KMS-11 (cell line): ENCODE results near the gene KCNK1.

Experiments
- H2AFZ ChIP-seq: fragments of 200-600 bp; sonication (generic); 2 replicates; pipeline ENCODE4 v1.6.1; 2016; ENCODE audit warnings: antibody characterized with exemption, mixed run types, low read depth
- H3K27ac ChIP-seq: fragments of 200-600 bp; sonication (generic); 2 replicates; pipeline ENCODE4 v1.6.1; 2016; ENCODE audit warnings: mild to moderate bottlenecking, mixed run types
- H3K27me3 ChIP-seq: fragments of 200-600 bp; sonication (generic); 2 replicates; pipeline ENCODE4 v1.6.1; 2017; ENCODE audit warnings: mild to moderate bottlenecking, low read depth, mixed run types, moderate library complexity; ENCODE audit not compliant: insufficient read depth
- H3K36me3 ChIP-seq: fragments of 200-600 bp; sonication (generic); 2 replicates; pipeline ENCODE4 v1.6.1; 2017; ENCODE audit warnings: mild to moderate bottlenecking, mixed run types; ENCODE audit not compliant: insufficient read depth
- H3K4me1 ChIP-seq: fragments of 200-600 bp; sonication (generic); 2 replicates; pipeline ENCODE4 v1.6.1; 2016; ENCODE audit warnings: mild to moderate bottlenecking, low read depth, mixed run types; ENCODE audit not compliant: poor library complexity, severe bottlenecking
- H3K4me2 ChIP-seq: fragments of 200-600 bp; sonication (generic); 2 replicates; pipeline ENCODE4 v1.7.0; 2016; ENCODE audit warnings: mild to moderate bottlenecking, mixed run types
- H3K4me3 ChIP-seq: fragments of 200-600 bp; sonication (generic); IDR thresholded peaks from 2 replicates; pipeline ENCODE4 v1.6.1; 2017; ENCODE audit warnings: low read depth, low read length, mixed read lengths; ENCODE audit not compliant: insufficient read depth
- H3K79me2 ChIP-seq: fragments of 200-600 bp; sonication (generic); 2 replicates; pipeline ENCODE4 v1.6.1; 2016; ENCODE audit warnings: low read depth, mixed run types; ENCODE audit not compliant: insufficient read depth
- H3K9ac ChIP-seq: fragments of 200-600 bp; sonication (generic); 2 replicates; pipeline ENCODE4 v1.6.1; 2016; ENCODE audit warnings: mild to moderate bottlenecking, mixed run types
- H4K20me1 ChIP-seq: fragments of 200-600 bp; sonication (generic); 2 replicates; pipeline ENCODE4 v1.6.1; 2016; ENCODE audit warnings: mild to moderate bottlenecking, mixed run types; ENCODE audit not compliant: insufficient read depth
- CTCF ChIP-seq: fragments of 200-600 bp; sonication (generic); conservative IDR thresholded peaks from 2 replicates; pipeline ENCODE4 v1.6.1; 2017; ENCODE audit warnings: low read depth, mild to moderate bottlenecking, antibody characterized with exemption, low read length, moderate library complexity, mixed read lengths

KCNK1 gene

GRCh38 chr1:233625510-233625981 is 11.6 kb downstream of the KCNK1 start:
- H3K79me2 ChIP-seq = peaks cover 82% of the 10 kb centered on the region
- no peak overlapping the region; the same call in 1 of the 2 replicates for H3K9ac ChIP-seq
- peaks cover 98% of the 10 kb centered on the region for H3K4me1 ChIP-seq
- H3K27me3 ChIP-seq = no peaks in the 10 kb centered on the region
- H3K4me2 ChIP-seq = peak overlapping the region; percentile 86
- peak overlapping the region; percentile 93 for H3K27ac ChIP-seq
- no peak for TF ChIP-seq CTCF
- no peaks in the 10 kb centered on the region for H4K20me1 ChIP-seq
- H3K4me3 ChIP-seq = no peak overlapping the region
- H3K36me3 ChIP-seq = no peaks in the 10 kb centered on the region
- H2AFZ ChIP-seq = no peak overlapping the region

- H3K4me2 ChIP-seq = peak overlapping the region; percentile 86
- no peak for TF ChIP-seq CTCF
- no peaks in the 10 kb centered on the region for H3K27me3 ChIP-seq
- H3K27ac ChIP-seq = peak overlapping the region; percentile 93
- H3K9ac ChIP-seq = peak overlapping the region; percentile 63
- peaks cover 81% of the 10 kb centered on the region for H3K79me2 ChIP-seq
- peak overlapping the region; percentile 56 for H3K4me3 ChIP-seq
- no peaks in the 10 kb centered on the region for H3K36me3 ChIP-seq
- no peak overlapping the region for H2AFZ ChIP-seq
- H4K20me1 ChIP-seq = no peaks in the 10 kb centered on the region
- H3K4me1 ChIP-seq = peaks cover 94% of the 10 kb centered on the region
Observed at GRCh38 chr1:233627376-233627775, 13.5 kb downstream of the KCNK1 start.

- no peak overlapping the region for H2AFZ ChIP-seq
- peaks cover 94% of the 10 kb centered on the region for H3K4me1 ChIP-seq
- no peak for TF ChIP-seq CTCF
- peaks cover 76% of the 10 kb centered on the region for H3K79me2 ChIP-seq
- H3K27me3 ChIP-seq = no peaks in the 10 kb centered on the region
- H3K4me3 ChIP-seq = no peak overlapping the region
- peak overlapping the region; percentile 63; the same call in 1 of the 2 replicates for H3K9ac ChIP-seq
- no peaks in the 10 kb centered on the region for H3K36me3 ChIP-seq
- no peaks in the 10 kb centered on the region for H4K20me1 ChIP-seq
- peak overlapping the region; percentile 74 for H3K4me2 ChIP-seq
- peak overlapping the region; percentile 93 for H3K27ac ChIP-seq
Observed at GRCh38 chr1:233627823-233628222, 13.9 kb downstream of the KCNK1 start.

- peaks cover 92% of the 10 kb centered on the region for H3K4me1 ChIP-seq
- no peak overlapping the region; the same call in 1 of the 2 replicates for H3K27ac ChIP-seq
- no peak overlapping the region for H3K9ac ChIP-seq
- TF ChIP-seq CTCF = no peak
- peak overlapping the region; percentile 10; the same call in 1 of the 2 replicates for H3K4me2 ChIP-seq
- H3K36me3 ChIP-seq = no peaks in the 10 kb centered on the region
- no peaks in the 10 kb centered on the region for H3K27me3 ChIP-seq
- H3K4me3 ChIP-seq = no peak overlapping the region
- no peak overlapping the region for H2AFZ ChIP-seq
- no peaks in the 10 kb centered on the region for H4K20me1 ChIP-seq
- H3K79me2 ChIP-seq = peaks cover 68% of the 10 kb centered on the region
Observed at GRCh38 chr1:233629305-233629935, 15.5 kb downstream of the KCNK1 start.
